GM21423 (cell line): Measurements from ENCODE around the gene RBL2.
"Not testable (repeated sequence)": the region's sequence is repeated elsewhere in the genome, so short reads cannot be mapped to it uniquely, and the experiment has no call there.

Experiments used
- ATAC-seq: cut with Tn5 transposase; IDR thresholded peaks from one replicate; pipeline ENCODE4 v1.9.1; 2021; ENCODE audit warnings: mild to moderate bottlenecking, moderate library complexity; ENCODE audit not compliant: unreplicated experiment

Gene RBL2

GRCh38 chr16:53530741-53531140 is 96.5 kb downstream of the RBL2 start:
- no peak for ATAC-seq

GRCh38 chr16:53534206-53534605 is 99.9 kb downstream of the RBL2 start:
- ATAC-seq, result no peak

- no peak for ATAC-seq
These were observed 103.4 kb downstream of the RBL2 start for GRCh38 chr16:53537626-53538025.

- not testable (repeated sequence) for ATAC-seq
These were observed 105.1 kb downstream of the RBL2 start for GRCh38 chr16:53539346-53539745.

- not testable (repeated sequence) for ATAC-seq
These were observed 105.8 kb downstream of the RBL2 start for GRCh38 chr16:53539759-53540718.
